WTC11 (cell line): Measurements from ENCODE around the gene PRKX. TPM values are rescaled to one million over a fixed set of nuclear protein-coding genes. Genes with fewer than 3 reads are reported as not detected.
"Not testable (repeated sequence)": the region's sequence is repeated elsewhere in the genome, so short reads cannot be mapped to it uniquely, and the experiment has no call there.

Experiments used
- ATAC-seq: fragments of 200-7000 bp; cut with Tn5 transposase; 2 replicates; pipeline ENCODE4 v1.10.0; 2021; ENCODE audit warnings: mild to moderate bottlenecking, moderate library complexity
- CTCF ChIA-PET: fragments of 300-600 bp; sonication (Branson Sonifier 250); formaldehyde crosslinking; loops from one replicate; lab custom pipeline; 2021; ENCODE audit warnings: antibody characterized with exemption; lab: Charles Lee
- POLR2A ChIA-PET: fragments of 350-600 bp; sonication (Branson Sonifier 250); formaldehyde crosslinking; loops from one replicate; lab custom pipeline; 2021; ENCODE audit warnings: antibody characterized with exemption; lab: Charles Lee
- DNase-seq: peaks from one replicate; pipeline ENCODE4 v3.0.0; 2021; ENCODE audit warnings: low spot score
- H3K27ac Mint-ChIP-seq: 2 replicates; pipeline ENCODE4 v1.8.0; 2021; ENCODE audit warnings: mixed read lengths
- H3K27me3 Mint-ChIP-seq: 2 replicates; pipeline ENCODE4 v1.8.0; 2021; ENCODE audit warnings: low read depth, mild to moderate bottlenecking, moderate library complexity, mixed read lengths
- H3K36me3 Mint-ChIP-seq: 2 replicates; pipeline ENCODE4 v1.8.0; 2021; ENCODE audit warnings: mixed read lengths
- H3K4me1 Mint-ChIP-seq: 2 replicates; pipeline ENCODE4 v1.8.0; 2022; ENCODE audit warnings: mixed read lengths
- H3K4me3 Mint-ChIP-seq: 2 replicates; pipeline ENCODE4 v1.8.0; 2021; ENCODE audit warnings: mild to moderate bottlenecking, moderate library complexity, mixed read lengths
- H3K9me3 Mint-ChIP-seq: 2 replicates; pipeline ENCODE4 v1.8.0; 2021; ENCODE audit warnings: mixed read lengths
- AFF4 ChIP-seq: sonication (generic); formaldehyde crosslinking; IDR thresholded peaks from 2 replicates; pipeline ENCODE4 v1.8.1; 2023; ENCODE audit warnings: mild to moderate bottlenecking, missing genetic modification reagents, borderline replicate concordance
- CREB1 ChIP-seq: sonication (generic); formaldehyde crosslinking; IDR thresholded peaks from 2 replicates; pipeline ENCODE4 v1.8.0; 2023; ENCODE audit warnings: mild to moderate bottlenecking, missing genetic modification reagents
- ELF4 ChIP-seq: sonication (generic); formaldehyde crosslinking; IDR thresholded peaks from 2 replicates; pipeline ENCODE4 v1.8.1; 2022; ENCODE audit warnings: low read depth, mild to moderate bottlenecking, moderate library complexity, missing genetic modification reagents
- ERG ChIP-seq: fragments of 250-450 bp; sonication (Bioruptor Pico); IDR thresholded peaks from 2 replicates; pipeline ENCODE4 v1.8.0; 2021; ENCODE audit warnings: mild to moderate bottlenecking
- FOXP4 ChIP-seq: sonication (generic); formaldehyde crosslinking; IDR thresholded peaks from 2 replicates; pipeline ENCODE4 v1.8.0; 2022; ENCODE audit warnings: mild to moderate bottlenecking, missing genetic modification reagents
- GTF2I ChIP-seq: fragments of 250-450 bp; sonication (Bioruptor Pico); conservative IDR thresholded peaks from 2 replicates; pipeline ENCODE4 v1.4.0; 2021; ENCODE audit warnings: mild to moderate bottlenecking
- HMGXB4 ChIP-seq: sonication (generic); formaldehyde crosslinking; IDR thresholded peaks from 2 replicates; pipeline ENCODE4 v1.8.1; 2023; ENCODE audit warnings: mild to moderate bottlenecking, moderate library complexity, missing genetic modification reagents
- NFATC4 ChIP-seq: fragments of 250-450 bp; sonication (Bioruptor Pico); IDR thresholded peaks from 2 replicates; pipeline ENCODE4 v1.9.0; 2021; ENCODE audit warnings: mild to moderate bottlenecking
- NFE2L1 ChIP-seq: sonication (generic); formaldehyde crosslinking; IDR thresholded peaks from 2 replicates; pipeline ENCODE4 v1.8.1; 2023; ENCODE audit warnings: missing genetic modification reagents
- NR1H2 ChIP-seq: sonication (generic); formaldehyde crosslinking; IDR thresholded peaks from 2 replicates; pipeline ENCODE4 v1.9.0; 2021; ENCODE audit warnings: mild to moderate bottlenecking, moderate library complexity, missing genetic modification reagents
- NR2C2 ChIP-seq: sonication (generic); formaldehyde crosslinking; IDR thresholded peaks from 2 replicates; pipeline ENCODE4 v1.8.0; 2022; ENCODE audit warnings: mild to moderate bottlenecking, missing genetic modification reagents
- NR3C1 ChIP-seq: sonication (generic); formaldehyde crosslinking; conservative IDR thresholded peaks from 2 replicates; pipeline ENCODE4 v1.8.1; 2023; ENCODE audit warnings: low read depth, mild to moderate bottlenecking, missing genetic modification reagents
- RORB ChIP-seq: fragments of 250-450 bp; sonication (Bioruptor Pico); IDR thresholded peaks from 2 replicates; pipeline ENCODE4 v1.9.0; 2021; ENCODE audit warnings: mild to moderate bottlenecking
- SP1 ChIP-seq: sonication (generic); formaldehyde crosslinking; conservative IDR thresholded peaks from 2 replicates; pipeline ENCODE4 v1.8.1; 2022; ENCODE audit warnings: missing genetic modification reagents
- TCF7 ChIP-seq: sonication (generic); formaldehyde crosslinking; IDR thresholded peaks from 2 replicates; pipeline ENCODE4 v1.8.0; 2022; ENCODE audit warnings: mild to moderate bottlenecking, low read depth, missing genetic modification reagents, moderate library complexity
- TEAD4 ChIP-seq: sonication (generic); formaldehyde crosslinking; IDR thresholded peaks from 2 replicates; pipeline ENCODE4 v1.8.0; 2022; ENCODE audit warnings: mild to moderate bottlenecking, missing genetic modification reagents
- TP53 ChIP-seq: sonication (generic); formaldehyde crosslinking; IDR thresholded peaks from 2 replicates; pipeline ENCODE4 v1.8.1; 2023; ENCODE audit warnings: mild to moderate bottlenecking, missing genetic modification reagents
- ZBTB21 ChIP-seq: sonication (generic); formaldehyde crosslinking; IDR thresholded peaks from 2 replicates; pipeline ENCODE4 v1.8.1; 2023; ENCODE audit warnings: mild to moderate bottlenecking, missing genetic modification reagents, borderline replicate concordance
- ZNF121 ChIP-seq: sonication (generic); formaldehyde crosslinking; IDR thresholded peaks from 2 replicates; pipeline ENCODE4 v1.8.0; 2023; ENCODE audit warnings: missing genetic modification reagents
- ZNF219 ChIP-seq: sonication (generic); formaldehyde crosslinking; IDR thresholded peaks from 2 replicates; pipeline ENCODE4 v1.8.0; 2023; ENCODE audit warnings: missing genetic modification reagents, mild to moderate bottlenecking, borderline replicate concordance
- ZNF317 ChIP-seq: sonication (generic); formaldehyde crosslinking; IDR thresholded peaks from 2 replicates; pipeline ENCODE4 v1.8.1; 2023; ENCODE audit warnings: low read depth, mild to moderate bottlenecking, moderate library complexity, missing genetic modification reagents, borderline replicate concordance
- ZNF396 ChIP-seq: fragments of 250-450 bp; sonication (Bioruptor Pico); IDR thresholded peaks from 2 replicates; pipeline ENCODE4 v1.8.0; 2021; ENCODE audit warnings: mild to moderate bottlenecking, moderate library complexity, borderline replicate concordance
- total RNA-seq: library from RNA; stranded (reverse); gene quantifications from 3 replicates; pipeline ENCODE4 v1.2.3, GENCODE V29; 2021

Gene PRKX
- total RNA-seq, 1 experiment from 2014 or later: 66.6 TPM

- TF ChIP-seq SP1 (CRISPR knock-in tag) (no peak), ZNF121 (CRISPR knock-in tag) (no peak), NR1H2 (CRISPR knock-in tag) (no peak), ZBTB21 (CRISPR knock-in tag) (no peak), ELF4 (CRISPR knock-in tag) (no peak), ZNF317 (CRISPR knock-in tag) (no peak)
These were observed 48.5 kb downstream of the PRKX start (continued) for GRCh38 chrX:3664921-3665320.

GRCh38 chrX:3663576-3664250, 49.7 kb downstream of the PRKX start:
- ATAC-seq, H3K27ac Mint-ChIP-seq, POLR2A ChIA-PET, DNase-seq, H3K9me3 Mint-ChIP-seq, H3K4me1 Mint-ChIP-seq, CTCF ChIA-PET, H3K27me3 Mint-ChIP-seq, H3K4me3 Mint-ChIP-seq: not testable (repeated sequence)
- H3K36me3 Mint-ChIP-seq: peaks cover 12% of the 10 kb centered on the region; the same call in 1 of the 2 replicates

GRCh38 chrX:3659761-3660160, 53.7 kb downstream of the PRKX start:
- H3K27ac Mint-ChIP-seq: no peak overlapping the region
- DNase-seq: no peak
- H3K27me3 Mint-ChIP-seq: no peaks in the 10 kb centered on the region
- H3K36me3 Mint-ChIP-seq: peaks cover 6% of the 10 kb centered on the region; the same call in 1 of the 2 replicates
- H3K4me3 Mint-ChIP-seq: no peak overlapping the region
- POLR2A ChIA-PET: no interaction called here
- ATAC-seq: no peak
- no peaks in the 10 kb centered on the region for H3K9me3 Mint-ChIP-seq
- CTCF ChIA-PET: no interaction called here
- TF ChIP-seq GTF2I (CRISPR knock-in tag) (no peak), TCF7 (CRISPR knock-in tag) (no peak), NFATC4 (CRISPR knock-in tag) (no peak), FOXP4 (CRISPR knock-in tag) (no peak), ERG (CRISPR knock-in tag) (no peak), NR2C2 (CRISPR knock-in tag) (no peak), HMGXB4 (CRISPR knock-in tag) (no peak), NFE2L1 (CRISPR knock-in tag) (no peak)
- H3K4me1 Mint-ChIP-seq: no peaks in the 10 kb centered on the region; the same call in 1 of the 2 replicates

- H3K27me3 Mint-ChIP-seq: no peaks in the 10 kb centered on the region
- no peak overlapping the region for H3K27ac Mint-ChIP-seq
- H3K4me1 Mint-ChIP-seq: no peaks in the 10 kb centered on the region
- H3K9me3 Mint-ChIP-seq: no peaks in the 10 kb centered on the region
- ChIA-PET CTCF (no interaction called here), POLR2A (no interaction called here)
- no peak for DNase-seq
- no peak overlapping the region for H3K4me3 Mint-ChIP-seq
- peaks cover 8% of the 10 kb centered on the region for H3K36me3 Mint-ChIP-seq
- no peak for ATAC-seq
- TF ChIP-seq TEAD4 (CRISPR knock-in tag): no peak
- TF ChIP-seq NR3C1 (CRISPR knock-in tag): no peak
- no peak for TF ChIP-seq ZNF317 (CRISPR knock-in tag)
- TF ChIP-seq ZBTB21 (CRISPR knock-in tag): no peak
- no peak for TF ChIP-seq NR1H2 (CRISPR knock-in tag)
- no peak for TF ChIP-seq ZNF396 (CRISPR knock-in tag)
- no peak for TF ChIP-seq CREB1 (CRISPR knock-in tag)
- no peak for TF ChIP-seq TP53 (CRISPR knock-in tag)
- TF ChIP-seq AFF4 (CRISPR knock-in tag): no peak
- TF ChIP-seq RORB (CRISPR knock-in tag): no peak
- TF ChIP-seq NFATC4 (CRISPR knock-in tag): no peak
- TF ChIP-seq ZNF219: no peak
These were observed 58.3 kb downstream of the PRKX start for GRCh38 chrX:3655181-3655580.
